OCI-LY3 (cell line): ENCODE data around the gene ADARB1.

Experiments
- EZH2phosphoT487 ChIP-seq: fragments of 200-600 bp; shearing (Covaris generic); IDR thresholded peaks from 2 replicates; pipeline ENCODE4 v1.6.1; 2018; ENCODE audit warnings: antibody characterized with exemption, mixed run types, low read depth
- TF ChIP-seq, protein P1 (sequence below): fragments of 200-600, 300-600 bp; sonication (generic); IDR thresholded peaks from 2 replicates; pipeline ENCODE4 v1.5.1; 2014; ENCODE audit warnings: antibody characterized with exemption, low read length, low read depth

DNA sequence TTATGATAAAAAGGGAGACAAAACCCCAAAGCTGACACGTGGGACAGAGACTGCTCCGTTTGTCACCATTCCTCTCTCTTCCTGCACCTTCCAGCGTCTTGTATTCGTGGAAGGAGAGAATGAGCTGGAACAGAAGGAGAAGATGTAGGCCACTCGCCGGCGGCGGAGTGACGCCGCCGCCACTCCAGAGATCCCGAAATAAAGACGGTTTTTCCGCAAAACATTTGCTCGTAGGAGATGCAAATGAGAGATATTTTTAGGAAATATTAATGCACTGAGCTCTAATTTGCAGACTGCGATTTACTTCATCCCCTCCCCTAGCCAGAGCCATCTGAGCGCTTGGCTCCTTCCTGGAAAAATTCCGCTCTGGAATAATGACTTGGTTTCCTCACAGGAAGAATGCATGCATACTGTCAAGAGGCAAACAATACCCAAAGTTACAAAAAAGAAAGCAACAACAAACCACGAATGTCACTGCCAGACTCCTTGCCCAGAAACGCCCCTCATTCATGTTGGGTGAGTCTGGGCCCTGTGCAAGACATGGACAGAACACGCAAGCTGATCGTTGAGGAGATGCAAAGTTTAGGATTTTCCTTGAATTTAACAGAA is 18.0 kb upstream of the ADARB1 start:
- TF ChIP-seq, protein P1, sequence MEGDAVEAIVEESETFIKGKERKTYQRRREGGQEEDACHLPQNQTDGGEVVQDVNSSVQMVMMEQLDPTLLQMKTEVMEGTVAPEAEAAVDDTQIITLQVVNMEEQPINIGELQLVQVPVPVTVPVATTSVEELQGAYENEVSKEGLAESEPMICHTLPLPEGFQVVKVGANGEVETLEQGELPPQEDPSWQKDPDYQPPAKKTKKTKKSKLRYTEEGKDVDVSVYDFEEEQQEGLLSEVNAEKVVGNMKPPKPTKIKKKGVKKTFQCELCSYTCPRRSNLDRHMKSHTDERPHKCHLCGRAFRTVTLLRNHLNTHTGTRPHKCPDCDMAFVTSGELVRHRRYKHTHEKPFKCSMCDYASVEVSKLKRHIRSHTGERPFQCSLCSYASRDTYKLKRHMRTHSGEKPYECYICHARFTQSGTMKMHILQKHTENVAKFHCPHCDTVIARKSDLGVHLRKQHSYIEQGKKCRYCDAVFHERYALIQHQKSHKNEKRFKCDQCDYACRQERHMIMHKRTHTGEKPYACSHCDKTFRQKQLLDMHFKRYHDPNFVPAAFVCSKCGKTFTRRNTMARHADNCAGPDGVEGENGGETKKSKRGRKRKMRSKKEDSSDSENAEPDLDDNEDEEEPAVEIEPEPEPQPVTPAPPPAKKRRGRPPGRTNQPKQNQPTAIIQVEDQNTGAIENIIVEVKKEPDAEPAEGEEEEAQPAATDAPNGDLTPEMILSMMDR, result no peak
- no peak for TF ChIP-seq EZH2phosphoT487
